ENCODE data around the gene PTPRS.

GRCh38 chr19:5330307-5330720 is 10.3 kb downstream of the PTPRS start:
- TF ChIP-seq EZH2 (IDR thresholded peaks at IDR 0.05) (no peak), CTCF (IDR thresholded peaks at IDR 0.05) (no peak), EZH2phosphoT487 (IDR thresholded peaks at IDR 0.05) (no peak)

Data from neural progenitor cell (in vitro differentiated cells).